LNCAP (cell line): ENCODE data around the gene TSC1.

Source experiments
- TF ChIP-seq, protein P1 (sequence below): fragments of 450-650 bp; IDR thresholded peaks from 2 replicates; pipeline ENCODE4 v1.5.1; 2017; ENCODE audit warnings: mild to moderate bottlenecking

TSC1 gene

DNA sequence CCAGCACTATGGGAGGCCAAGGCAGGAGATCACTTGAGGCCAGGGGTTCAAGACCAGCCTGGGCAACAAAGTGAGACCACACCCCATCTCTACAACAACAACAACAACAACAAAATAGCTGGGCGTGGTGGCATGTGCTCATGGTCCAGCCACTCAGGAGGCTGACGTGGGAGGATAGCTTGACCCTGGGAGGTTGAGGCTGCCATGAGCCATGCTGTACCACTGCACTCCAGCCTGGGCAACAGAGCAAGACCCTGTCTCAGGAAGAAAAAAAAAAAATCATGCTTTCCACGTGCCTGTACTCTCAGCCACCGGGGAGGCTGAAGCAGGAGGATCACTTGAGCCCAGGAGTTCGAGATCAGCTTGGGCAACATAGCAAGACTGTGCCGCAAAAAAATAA, 29.5 kb downstream of the TSC1 start:
- TF ChIP-seq, protein P1, sequence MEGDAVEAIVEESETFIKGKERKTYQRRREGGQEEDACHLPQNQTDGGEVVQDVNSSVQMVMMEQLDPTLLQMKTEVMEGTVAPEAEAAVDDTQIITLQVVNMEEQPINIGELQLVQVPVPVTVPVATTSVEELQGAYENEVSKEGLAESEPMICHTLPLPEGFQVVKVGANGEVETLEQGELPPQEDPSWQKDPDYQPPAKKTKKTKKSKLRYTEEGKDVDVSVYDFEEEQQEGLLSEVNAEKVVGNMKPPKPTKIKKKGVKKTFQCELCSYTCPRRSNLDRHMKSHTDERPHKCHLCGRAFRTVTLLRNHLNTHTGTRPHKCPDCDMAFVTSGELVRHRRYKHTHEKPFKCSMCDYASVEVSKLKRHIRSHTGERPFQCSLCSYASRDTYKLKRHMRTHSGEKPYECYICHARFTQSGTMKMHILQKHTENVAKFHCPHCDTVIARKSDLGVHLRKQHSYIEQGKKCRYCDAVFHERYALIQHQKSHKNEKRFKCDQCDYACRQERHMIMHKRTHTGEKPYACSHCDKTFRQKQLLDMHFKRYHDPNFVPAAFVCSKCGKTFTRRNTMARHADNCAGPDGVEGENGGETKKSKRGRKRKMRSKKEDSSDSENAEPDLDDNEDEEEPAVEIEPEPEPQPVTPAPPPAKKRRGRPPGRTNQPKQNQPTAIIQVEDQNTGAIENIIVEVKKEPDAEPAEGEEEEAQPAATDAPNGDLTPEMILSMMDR = no peak

DNA sequence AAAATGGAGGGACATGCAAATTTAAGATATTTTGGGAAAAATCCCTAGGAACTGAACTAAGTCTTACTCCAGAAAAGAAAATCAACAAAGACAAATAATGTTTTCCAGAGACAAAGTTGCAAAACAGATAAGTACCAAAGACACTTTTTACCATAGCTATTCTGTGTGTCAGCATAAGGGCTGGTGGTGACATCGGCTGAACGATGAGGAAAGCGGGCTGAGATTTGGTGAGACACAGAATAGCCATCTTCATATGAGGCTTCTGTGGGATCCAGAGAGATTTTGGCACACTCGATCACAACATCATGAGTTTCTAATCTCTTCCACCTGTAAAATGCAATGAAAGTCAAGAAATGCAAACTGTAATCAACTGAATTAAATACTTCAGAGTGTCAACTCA, 32.3 kb downstream of the TSC1 start:
- TF ChIP-seq, protein P1 = no peak

DNA sequence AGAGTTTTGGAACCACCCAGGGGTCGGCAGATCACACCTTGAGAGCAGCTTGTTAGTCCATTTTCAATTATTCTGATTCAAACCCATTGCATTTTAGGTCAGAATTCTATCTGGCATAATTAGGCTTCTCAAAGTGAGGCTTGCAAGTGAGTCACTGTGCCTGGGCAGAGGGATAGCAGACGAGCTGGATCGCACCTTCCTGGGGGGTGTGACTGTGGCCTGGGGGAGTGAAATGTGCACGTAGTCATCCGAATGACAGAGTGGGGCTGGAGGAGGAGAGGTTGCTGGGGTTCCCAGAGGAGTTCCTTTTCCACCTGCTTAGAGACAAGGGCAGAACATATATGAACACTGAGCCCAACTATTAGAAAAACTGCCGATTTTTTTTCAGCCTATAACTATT, 34.0 kb downstream of the TSC1 start:
- TF ChIP-seq, protein P1 = no peak

DNA sequence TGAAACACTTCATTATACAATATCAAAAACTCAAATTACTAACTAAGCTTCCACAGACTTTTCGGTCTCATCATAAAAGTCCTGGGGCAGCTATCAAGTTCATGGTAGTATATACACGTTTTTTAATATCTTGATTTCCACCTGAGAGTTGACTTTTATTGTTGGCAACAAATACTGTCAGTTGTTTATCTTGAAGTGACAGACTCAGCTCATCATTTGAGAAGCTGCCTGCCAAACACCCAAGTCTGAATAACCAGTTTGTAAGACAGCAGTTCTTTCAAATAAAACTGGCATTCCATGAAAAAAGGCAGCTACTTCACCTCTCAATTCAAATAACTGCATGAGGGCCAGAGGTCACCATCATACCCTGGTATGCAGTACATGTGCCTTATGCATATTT, 35.1 kb downstream of the TSC1 start:
- TF ChIP-seq, protein P1 = no peak

DNA sequence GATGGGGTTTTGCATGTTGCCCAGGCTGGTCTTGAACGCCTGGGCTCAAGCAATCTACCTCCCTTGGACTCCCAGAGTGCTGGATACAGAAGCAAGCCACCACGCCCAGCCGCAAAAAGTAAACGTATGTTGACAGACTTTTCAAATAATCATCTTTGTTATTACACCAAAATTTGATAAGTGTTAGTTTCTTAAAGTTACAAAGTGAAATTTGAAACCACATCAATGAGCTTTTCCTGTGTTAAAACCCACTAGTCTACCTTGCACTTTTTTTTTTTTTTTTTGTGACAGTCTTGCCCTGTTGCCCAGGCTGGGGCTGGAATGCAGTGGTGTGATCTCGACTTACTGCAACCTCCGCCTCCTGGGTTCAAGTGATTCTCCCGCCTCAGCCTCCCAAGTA, 35.8 kb downstream of the TSC1 start:
- TF ChIP-seq, protein P1 = no peak

DNA sequence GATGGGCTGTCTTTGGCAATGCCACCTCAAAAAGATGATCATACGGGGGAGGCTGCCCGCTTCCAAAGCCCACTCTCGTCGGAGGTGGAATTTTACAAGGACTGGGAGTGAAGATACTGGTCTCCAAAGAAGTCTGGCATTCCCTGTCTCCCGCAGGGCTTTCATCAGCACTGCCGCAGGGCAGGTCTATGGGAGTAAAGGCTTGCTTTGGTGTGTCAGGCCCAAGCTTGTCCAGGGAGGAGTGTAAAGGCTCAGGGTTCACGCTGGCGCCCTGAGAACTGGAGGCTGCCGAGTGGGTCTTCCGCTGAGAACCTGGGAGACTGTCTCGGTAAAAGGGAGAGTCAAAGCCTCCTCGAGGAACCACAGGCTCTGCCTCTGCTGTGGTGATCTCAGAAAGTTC, 38.7 kb downstream of the TSC1 start:
- TF ChIP-seq, protein P1 = no peak

DNA sequence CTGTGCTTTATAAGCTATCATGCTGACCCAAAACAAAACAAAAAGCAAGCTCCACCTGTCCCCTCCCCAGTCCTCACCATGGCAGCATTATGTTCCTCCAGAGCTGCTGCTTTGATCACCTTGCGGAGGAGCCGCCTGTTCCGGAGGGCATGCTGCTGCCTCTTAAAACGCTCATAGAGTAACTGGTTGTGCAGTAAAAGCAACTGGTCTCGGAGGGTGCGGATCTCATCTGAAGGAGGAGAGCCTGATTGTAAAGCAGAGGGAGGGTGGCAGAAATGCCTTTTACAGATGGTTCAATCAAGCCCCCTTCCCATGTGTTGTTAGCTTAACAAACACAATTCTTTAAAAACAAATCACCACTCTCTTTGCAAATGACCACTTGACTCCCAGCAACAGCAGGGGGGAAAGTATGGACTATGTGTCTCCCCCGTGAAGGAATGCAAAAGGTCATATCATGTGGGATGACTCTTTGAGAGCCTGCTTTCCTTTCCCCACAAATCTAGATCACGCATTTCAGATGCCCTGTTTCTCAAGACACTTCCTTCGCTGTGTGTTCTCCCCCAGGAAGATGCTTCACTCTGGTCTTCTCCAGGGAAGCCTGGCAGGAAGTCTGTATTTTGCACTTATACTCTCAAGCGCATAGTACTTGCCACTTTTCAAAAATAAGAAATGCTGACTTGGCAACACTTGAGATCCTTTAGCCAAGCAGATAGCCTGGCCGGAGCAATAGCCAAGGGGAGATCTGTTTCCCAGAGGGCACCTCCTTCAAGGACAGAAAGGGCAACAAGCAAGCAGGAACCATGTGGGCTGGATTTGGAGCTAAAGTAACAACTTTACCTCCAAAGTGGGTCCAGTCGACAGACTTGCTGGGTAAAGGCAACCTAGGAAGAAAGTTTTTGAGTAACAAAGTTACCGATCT, 40.6 kb downstream of the TSC1 start:
- TF ChIP-seq, protein P1 = no peak
